ENCODE results near the gene PAGR1.
"Not testable (repeated sequence)": the region's sequence is repeated elsewhere in the genome, so short reads cannot be mapped to it uniquely, and the experiment has no call there.

PAGR1 gene

GRCh38 chr16:29815793-29816693 is at the start of gene PAGR1:
Gene PAGR1 (plus strand): TSS chr16:29816152. CDS start chr16:29816526, 374 bp downstream.
- Histone ChIP-seq H3K9ac (ENCODE audit: low read length) (peak within 1 kb of the TSS; percentile 91), H3K4me3 (ENCODE audit: low read length) (peak within 1 kb of the TSS; percentile 89), H3K9me3 (ENCODE audit: control insufficient read depth, low read length) (no peaks in the 10 kb centered on the region), H3K36me3 (ENCODE audit: control insufficient read depth, insufficient read depth, low read length, severe bottlenecking) (peaks cover 4% of the 10 kb centered on the region), H3K4me1 (ENCODE audit: control insufficient read depth, insufficient read depth, low read length) (peaks cover 21% of the 10 kb centered on the region), H3K27me3 (replicated peaks; ENCODE audit: control insufficient read depth, insufficient read depth, low read length) (no peaks in the 10 kb centered on the region)
- DNase-seq (ENCODE audit: low read depth) = peak; percentile 99

DNA sequence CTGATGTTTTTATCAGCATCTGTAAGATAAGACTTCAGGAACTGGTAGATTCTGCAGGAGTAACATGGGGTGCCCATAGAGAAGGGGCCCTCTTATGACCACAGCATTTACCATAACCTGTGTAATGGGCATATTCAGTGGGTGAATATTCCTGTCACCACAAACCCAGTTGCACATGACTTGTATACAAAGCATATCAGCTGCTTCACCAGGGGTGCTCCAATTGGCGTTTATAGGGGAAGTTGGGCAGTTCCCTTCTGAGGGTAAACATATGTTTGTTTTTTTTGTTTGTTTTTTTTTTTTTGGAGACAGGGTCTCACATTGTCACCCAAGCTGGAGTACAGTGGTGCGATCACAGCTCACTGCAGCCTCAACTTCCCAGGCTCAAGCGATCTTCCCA is 49.4 kb upstream of the PAGR1 start:
- H3K27me3 ChIP-seq (replicated peaks; ENCODE audit: control insufficient read depth, insufficient read depth, low read length) = peaks cover 10% of the 10 kb centered on the region
- DNase-seq (ENCODE audit: low read depth) = no peak
- no peak overlapping the region for H3K9ac ChIP-seq (ENCODE audit: low read length)

GRCh38 chr16:29767062-29767461 is 48.9 kb upstream of the PAGR1 start:
- Histone ChIP-seq H3K9ac (ENCODE audit: low read length) (no peak overlapping the region), H3K9me3 (ENCODE audit: control insufficient read depth, low read length) (no peaks in the 10 kb centered on the region), H3K36me3 (ENCODE audit: control insufficient read depth, insufficient read depth, low read length, severe bottlenecking) (no peaks in the 10 kb centered on the region), H3K4me3 (ENCODE audit: low read length) (no peak overlapping the region), H3K27me3 (replicated peaks; ENCODE audit: control insufficient read depth, insufficient read depth, low read length) (peaks cover 10% of the 10 kb centered on the region), H3K4me1 (ENCODE audit: control insufficient read depth, insufficient read depth, low read length) (no peaks in the 10 kb centered on the region)
- no peak for DNase-seq (ENCODE audit: low read depth)

More for the DNA sequence above, 49.4 kb upstream of the PAGR1 start:
- H3K9me3 ChIP-seq (ENCODE audit: control insufficient read depth, low read length) = no peaks in the 10 kb centered on the region
- H3K36me3 ChIP-seq (ENCODE audit: control insufficient read depth, insufficient read depth, low read length, severe bottlenecking) = no peaks in the 10 kb centered on the region
- no peak overlapping the region for H3K4me3 ChIP-seq (ENCODE audit: low read length)
- H3K4me1 ChIP-seq (ENCODE audit: control insufficient read depth, insufficient read depth, low read length) = no peaks in the 10 kb centered on the region

GRCh38 chr16:29769507-29769906 is 46.4 kb upstream of the PAGR1 start:
- peaks cover 6% of the 10 kb centered on the region for H3K27me3 ChIP-seq (replicated peaks; ENCODE audit: control insufficient read depth, insufficient read depth, low read length)
- H3K9me3 ChIP-seq (ENCODE audit: control insufficient read depth, low read length) = no peaks in the 10 kb centered on the region
- H3K4me1 ChIP-seq (ENCODE audit: control insufficient read depth, insufficient read depth, low read length) = no peaks in the 10 kb centered on the region
- H3K36me3 ChIP-seq (ENCODE audit: control insufficient read depth, insufficient read depth, low read length, severe bottlenecking) = no peaks in the 10 kb centered on the region
- DNase-seq (ENCODE audit: low read depth) = no peak
- no peak overlapping the region for H3K4me3 ChIP-seq (ENCODE audit: low read length)
- H3K9ac ChIP-seq (ENCODE audit: low read length) = no peak overlapping the region

DNA sequence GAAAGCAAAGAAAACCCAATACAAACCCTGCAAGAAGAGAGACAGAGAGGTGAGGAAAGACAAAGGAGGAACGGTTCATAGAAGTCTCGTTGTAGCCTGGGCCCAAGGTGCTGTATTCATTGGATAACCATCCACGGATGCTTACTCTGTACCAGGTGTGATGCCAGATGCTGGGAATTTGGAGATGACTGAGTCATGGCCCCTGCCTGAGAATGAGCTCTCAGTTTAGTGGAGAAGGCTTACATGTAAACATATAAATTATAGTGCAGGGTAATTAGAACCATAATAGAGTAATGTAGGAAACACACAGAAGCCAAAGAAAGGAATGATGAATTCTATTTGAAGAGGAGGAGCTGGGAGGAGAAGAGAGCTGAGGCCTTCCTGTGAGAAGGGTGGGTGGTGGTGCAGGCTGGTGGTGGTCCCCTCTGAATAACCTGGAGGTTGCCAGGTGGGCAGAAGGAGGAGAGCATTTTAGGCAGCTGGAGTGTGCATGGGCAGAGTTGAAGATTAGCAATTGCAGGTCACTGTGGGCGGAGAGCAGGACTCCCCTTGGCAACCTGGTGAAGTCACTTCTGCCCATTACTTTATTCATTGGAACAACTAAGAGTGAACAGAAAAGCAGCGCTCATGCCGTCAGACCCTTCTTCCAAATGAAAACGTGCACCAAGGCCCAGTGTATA is 45.6 kb upstream of the PAGR1 start:
- peaks cover 2% of the 10 kb centered on the region for H3K27me3 ChIP-seq (replicated peaks; ENCODE audit: control insufficient read depth, insufficient read depth, low read length)
- H3K36me3 ChIP-seq (ENCODE audit: control insufficient read depth, insufficient read depth, low read length, severe bottlenecking) = no peaks in the 10 kb centered on the region
- no peak overlapping the region for H3K4me3 ChIP-seq (ENCODE audit: low read length)
- no peaks in the 10 kb centered on the region for H3K4me1 ChIP-seq (ENCODE audit: control insufficient read depth, insufficient read depth, low read length)
- no peaks in the 10 kb centered on the region for H3K9me3 ChIP-seq (ENCODE audit: control insufficient read depth, low read length)
- DNase-seq (ENCODE audit: low read depth) = no peak
- H3K9ac ChIP-seq (ENCODE audit: low read length) = no peak overlapping the region

- not testable (repeated sequence) for H3K36me3 ChIP-seq (ENCODE audit: control insufficient read depth, insufficient read depth, low read length, severe bottlenecking); H3K4me3 ChIP-seq (ENCODE audit: low read length); DNase-seq (ENCODE audit: low read depth); H3K9ac ChIP-seq (ENCODE audit: low read length); H3K9me3 ChIP-seq (ENCODE audit: control insufficient read depth, low read length); H3K4me1 ChIP-seq (ENCODE audit: control insufficient read depth, insufficient read depth, low read length); H3K27me3 ChIP-seq (replicated peaks; ENCODE audit: control insufficient read depth, insufficient read depth, low read length)
Observed at GRCh38 chr16:29772330-29772729, 43.6 kb upstream of the PAGR1 start.

- no peaks in the 10 kb centered on the region for H3K4me1 ChIP-seq (ENCODE audit: control insufficient read depth, insufficient read depth, low read length)
- no peak overlapping the region for H3K4me3 ChIP-seq (ENCODE audit: low read length)
- no peak for DNase-seq (ENCODE audit: low read depth)
- peaks cover 6% of the 10 kb centered on the region for H3K27me3 ChIP-seq (replicated peaks; ENCODE audit: control insufficient read depth, insufficient read depth, low read length)
- no peak overlapping the region for H3K9ac ChIP-seq (ENCODE audit: low read length)
- no peaks in the 10 kb centered on the region for H3K36me3 ChIP-seq (ENCODE audit: control insufficient read depth, insufficient read depth, low read length, severe bottlenecking)
- H3K9me3 ChIP-seq (ENCODE audit: control insufficient read depth, low read length) = no peaks in the 10 kb centered on the region
Observed at GRCh38 chr16:29774730-29775129, 41.2 kb upstream of the PAGR1 start.

DNA sequence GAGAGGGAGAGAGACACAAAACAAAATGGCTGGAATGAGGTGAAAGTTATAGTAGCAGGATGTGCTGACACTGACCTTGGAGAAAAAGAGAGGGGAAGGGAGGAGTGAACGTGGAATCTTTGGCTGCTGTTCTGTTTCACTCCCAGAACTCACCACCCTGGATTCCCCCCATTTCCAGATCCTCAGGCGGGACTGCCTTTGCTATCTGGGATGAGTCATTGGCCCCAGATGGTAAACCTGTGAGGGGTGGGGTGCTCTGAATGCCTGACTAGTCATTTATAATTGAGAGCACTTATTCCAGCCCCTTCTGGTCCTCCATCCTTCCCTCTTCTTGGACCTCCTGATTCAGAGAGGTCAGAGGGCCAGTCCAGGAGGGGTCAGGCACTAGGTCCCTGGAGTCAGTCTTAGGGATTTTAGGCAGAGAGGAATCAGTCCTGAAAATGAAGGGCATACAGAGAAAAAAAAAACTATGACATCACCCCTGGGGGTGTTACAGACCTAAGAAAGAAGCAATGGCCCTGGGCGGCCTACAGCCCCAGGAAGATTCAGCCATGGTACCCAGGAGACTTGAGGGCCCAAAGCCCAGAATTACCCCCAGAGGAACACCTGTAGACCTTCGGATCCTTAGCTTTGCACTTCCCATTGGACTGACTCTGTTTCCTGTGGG is 40.1 kb upstream of the PAGR1 start:
- Histone ChIP-seq H3K9ac (ENCODE audit: low read length) (no peak overlapping the region), H3K27me3 (replicated peaks; ENCODE audit: control insufficient read depth, insufficient read depth, low read length) (peaks cover 16% of the 10 kb centered on the region), H3K36me3 (ENCODE audit: control insufficient read depth, insufficient read depth, low read length, severe bottlenecking) (no peaks in the 10 kb centered on the region), H3K4me3 (ENCODE audit: low read length) (no peak overlapping the region), H3K9me3 (ENCODE audit: control insufficient read depth, low read length) (no peaks in the 10 kb centered on the region), H3K4me1 (ENCODE audit: control insufficient read depth, insufficient read depth, low read length) (no peaks in the 10 kb centered on the region)
- DNase-seq (ENCODE audit: low read depth) = no peak

DNA sequence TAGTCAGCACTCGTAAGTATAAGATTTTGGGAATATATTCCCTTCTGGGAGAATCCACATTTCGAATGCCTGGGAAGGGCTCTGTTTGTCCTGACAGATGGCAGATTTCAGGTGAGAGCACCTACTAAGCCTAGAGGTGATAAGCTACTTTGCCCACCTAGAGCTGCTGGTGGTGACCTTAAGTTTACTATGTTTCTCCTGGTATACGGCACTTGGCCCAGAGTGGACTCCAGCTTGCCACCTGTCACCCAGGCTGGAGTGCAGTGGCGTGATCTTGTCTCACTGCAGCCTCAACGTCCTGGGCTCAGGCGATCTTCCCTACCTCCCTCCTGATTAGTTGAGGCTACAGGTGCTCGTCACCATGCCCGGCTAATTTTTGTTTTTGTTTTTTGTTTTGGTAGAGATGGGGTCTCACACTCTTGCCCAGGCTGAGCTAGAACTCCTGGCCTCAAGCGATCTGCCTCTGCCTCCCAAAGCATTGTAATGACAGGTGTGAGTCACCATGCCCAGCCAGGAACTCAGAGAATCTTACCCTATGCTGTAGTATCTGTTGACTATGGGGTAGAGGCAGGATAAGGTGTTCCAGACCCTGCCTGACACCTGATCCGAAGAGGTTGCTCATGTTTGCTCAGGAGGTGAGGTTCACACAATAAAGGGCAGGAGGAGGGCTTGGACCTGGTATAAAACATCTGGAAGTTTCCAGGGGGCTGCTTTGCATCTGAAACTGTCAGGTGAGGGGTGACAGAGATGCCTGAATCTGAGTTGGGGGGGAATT is 38.2 kb upstream of the PAGR1 start, which contains the start of gene ZG16:
Gene ZG16 (plus strand): TSS at position 681 of the 775 bp plus-strand sequence. CDS start 1,011 bp downstream, outside the sequence.
- DNase-seq (ENCODE audit: low read depth) = no peak
- no peak within 1 kb of the TSS for H3K9ac ChIP-seq (ENCODE audit: low read length)
- no peaks in the 10 kb centered on the region for H3K9me3 ChIP-seq (ENCODE audit: control insufficient read depth, low read length)
- no peak within 1 kb of the TSS for H3K4me3 ChIP-seq (ENCODE audit: low read length)
- H3K36me3 ChIP-seq (ENCODE audit: control insufficient read depth, insufficient read depth, low read length, severe bottlenecking) = no peaks in the 10 kb centered on the region
- peaks cover 31% of the 10 kb centered on the region for H3K27me3 ChIP-seq (replicated peaks; ENCODE audit: control insufficient read depth, insufficient read depth, low read length)
- no peaks in the 10 kb centered on the region for H3K4me1 ChIP-seq (ENCODE audit: control insufficient read depth, insufficient read depth, low read length)

DNA sequence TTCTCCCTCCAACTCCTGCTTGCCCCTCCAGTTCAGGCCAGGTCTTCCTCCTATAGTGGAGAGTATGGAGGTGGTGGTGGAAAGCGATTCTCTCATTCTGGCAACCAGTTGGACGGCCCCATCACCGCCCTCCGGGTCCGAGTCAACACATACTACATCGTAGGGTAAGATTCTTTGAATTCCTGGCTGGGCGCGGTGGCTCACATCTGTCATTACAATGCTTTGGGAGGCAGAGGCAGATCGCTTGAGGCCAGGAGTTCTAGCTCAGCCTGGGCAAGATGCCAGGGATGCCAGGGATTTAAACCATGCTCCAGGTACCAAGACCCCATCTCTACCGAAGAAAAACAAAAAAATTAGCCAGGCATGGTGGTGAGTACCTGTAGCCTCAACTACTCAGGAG is 36.5 kb upstream of the PAGR1 start:
- H3K9me3 ChIP-seq (ENCODE audit: control insufficient read depth, low read length) = no peaks in the 10 kb centered on the region
- H3K36me3 ChIP-seq (ENCODE audit: control insufficient read depth, insufficient read depth, low read length, severe bottlenecking) = no peaks in the 10 kb centered on the region
- H3K27me3 ChIP-seq (replicated peaks; ENCODE audit: control insufficient read depth, insufficient read depth, low read length) = peaks cover 31% of the 10 kb centered on the region
- H3K4me1 ChIP-seq (ENCODE audit: control insufficient read depth, insufficient read depth, low read length) = no peaks in the 10 kb centered on the region
- no peak overlapping the region for H3K4me3 ChIP-seq (ENCODE audit: low read length)
- no peak overlapping the region for H3K9ac ChIP-seq (ENCODE audit: low read length)
- no peak for DNase-seq (ENCODE audit: low read depth)
